GM19193 (cell line): ENCODE measurements around the gene C1orf226.

Experiments used
- POLR2A ChIP-seq: IDR thresholded peaks from 4 replicates; pipeline ENCODE4 v1.6.1; 2011; ENCODE audit not compliant: insufficient read depth, insufficient read length; ENCODE audit errors: extremely low read depth

The C1orf226 gene

DNA sequence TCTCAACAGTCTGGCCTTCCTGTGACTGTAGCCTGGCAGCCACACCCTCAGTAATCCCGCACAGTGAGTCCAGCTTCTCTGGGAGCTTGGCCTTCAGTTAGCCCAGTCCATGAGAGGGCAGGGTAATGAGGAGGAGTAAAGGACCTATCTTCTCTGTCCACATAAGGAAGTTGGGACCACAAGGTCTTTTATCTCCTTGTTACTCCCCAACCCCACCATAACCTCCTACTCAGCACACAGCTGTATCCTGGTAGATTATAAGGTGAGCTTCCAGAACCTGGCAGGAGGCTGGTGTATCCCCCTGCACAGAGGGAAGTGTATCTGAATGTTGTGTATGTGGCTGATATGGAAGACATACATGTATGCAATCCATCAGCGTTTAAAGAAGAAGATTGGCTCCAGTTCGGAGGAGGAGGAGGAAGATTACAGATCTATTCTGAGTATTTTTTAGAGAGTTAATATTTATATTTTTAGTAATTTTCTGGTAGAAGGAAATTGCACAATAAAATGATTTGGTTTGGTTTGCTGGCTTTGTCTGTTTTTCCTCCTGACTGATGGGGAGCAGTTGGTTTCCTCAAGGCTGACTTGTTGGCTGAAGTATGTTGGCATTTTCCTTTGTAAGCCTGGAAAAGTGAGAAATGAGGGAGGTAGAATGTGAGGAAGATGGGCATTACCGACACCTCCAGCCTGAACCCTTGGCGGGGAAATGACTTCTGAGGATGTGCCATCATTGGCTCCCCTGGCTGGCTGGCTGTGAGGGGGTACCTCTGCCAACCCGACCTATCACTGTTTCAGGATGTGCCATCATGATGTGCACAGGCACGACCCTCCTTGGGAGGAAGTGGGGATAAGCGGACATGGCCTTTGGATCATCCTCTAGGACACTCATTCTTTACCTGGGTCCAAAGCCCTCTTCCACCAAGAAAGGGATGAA is 5.0 kb downstream of the C1orf226 start:
- TF ChIP-seq POLR2A: no peak

DNA sequence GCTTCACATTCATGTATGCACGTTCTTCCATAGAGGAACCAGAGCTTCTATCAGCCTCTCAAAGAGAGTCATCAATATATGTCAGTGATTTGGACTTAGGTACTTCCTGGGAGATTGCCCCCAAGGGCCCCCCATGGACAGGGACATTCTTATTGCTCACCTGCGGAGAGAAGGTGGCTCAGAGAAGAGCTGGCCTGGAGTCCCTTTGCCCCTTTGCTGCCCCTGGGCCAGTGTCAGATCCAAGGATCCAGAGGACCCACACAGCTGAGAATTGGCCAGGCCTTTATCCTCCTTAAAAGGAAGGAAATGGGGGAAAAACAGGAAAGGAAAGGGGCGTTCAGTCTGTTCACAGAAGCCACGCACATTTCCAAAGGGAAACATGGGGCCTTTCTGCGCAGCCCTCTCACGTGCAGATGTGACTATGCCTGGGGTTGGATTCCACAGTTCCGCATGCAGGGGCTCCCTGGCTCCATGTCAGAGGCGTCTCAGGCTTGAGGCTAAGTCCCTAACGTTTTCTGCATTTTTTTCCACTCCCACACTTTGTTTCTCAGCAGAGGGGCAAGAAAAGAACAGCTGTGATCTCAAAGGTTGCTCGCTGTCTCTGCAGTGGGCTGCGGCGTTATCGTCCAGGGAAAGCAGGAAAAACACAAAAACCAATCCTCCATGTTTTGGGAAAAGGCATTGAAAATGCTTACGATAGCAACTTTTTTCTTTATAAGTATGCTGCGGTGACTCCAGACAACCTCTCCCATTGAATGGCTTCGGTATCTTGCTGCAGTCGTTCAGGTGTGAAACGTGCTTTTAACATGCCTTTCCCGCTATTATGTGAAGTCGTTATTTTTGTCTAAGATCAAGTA is 5.9 kb downstream of the C1orf226 start:
- TF ChIP-seq POLR2A: no peak

DNA sequence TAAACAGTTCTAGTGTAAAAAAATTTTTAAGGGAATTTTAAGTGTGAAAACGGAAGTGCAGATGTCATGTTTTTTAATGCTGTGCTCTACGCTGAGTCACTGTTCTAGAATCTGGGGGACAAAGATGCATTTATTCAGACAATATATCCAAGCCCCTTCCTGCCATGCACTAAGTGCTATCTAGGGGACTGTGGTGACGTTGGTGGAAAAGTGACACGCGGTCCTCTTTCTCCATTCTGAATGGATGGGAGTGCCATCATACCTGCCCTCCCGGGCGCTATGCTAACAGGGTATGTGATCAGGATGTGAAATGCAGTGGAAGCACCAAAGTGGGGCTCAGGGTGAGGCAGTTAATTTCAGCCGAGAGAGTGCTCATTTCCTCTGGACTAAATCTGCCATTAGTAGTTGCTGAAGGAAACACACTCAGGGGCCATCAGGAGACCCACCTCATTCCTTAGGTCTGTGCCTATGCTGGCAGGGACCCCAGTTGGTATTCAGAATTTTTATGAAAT is 6.6 kb downstream of the C1orf226 start:
- no peak for TF ChIP-seq POLR2A

DNA sequence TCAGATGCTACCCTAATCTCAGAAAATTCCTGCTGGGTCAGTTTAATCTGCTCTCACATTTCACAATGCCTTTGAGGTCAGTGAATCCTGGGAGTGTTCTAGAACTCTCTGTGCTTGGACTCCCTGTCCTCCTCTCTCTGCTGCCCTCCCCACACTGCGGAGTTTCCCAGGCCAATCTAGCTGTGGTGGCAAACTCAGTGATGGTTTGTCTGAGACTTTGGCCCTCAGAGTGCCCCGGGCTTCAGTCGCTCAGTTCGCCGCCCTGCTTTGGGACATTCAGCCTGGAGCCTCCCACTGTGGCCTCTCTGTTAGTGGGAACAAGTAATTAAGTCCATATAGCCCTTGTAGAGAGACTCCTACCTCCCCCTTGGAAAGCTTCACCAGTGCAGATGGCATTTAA is 7.1 kb downstream of the C1orf226 start:
- no peak for TF ChIP-seq POLR2A

DNA sequence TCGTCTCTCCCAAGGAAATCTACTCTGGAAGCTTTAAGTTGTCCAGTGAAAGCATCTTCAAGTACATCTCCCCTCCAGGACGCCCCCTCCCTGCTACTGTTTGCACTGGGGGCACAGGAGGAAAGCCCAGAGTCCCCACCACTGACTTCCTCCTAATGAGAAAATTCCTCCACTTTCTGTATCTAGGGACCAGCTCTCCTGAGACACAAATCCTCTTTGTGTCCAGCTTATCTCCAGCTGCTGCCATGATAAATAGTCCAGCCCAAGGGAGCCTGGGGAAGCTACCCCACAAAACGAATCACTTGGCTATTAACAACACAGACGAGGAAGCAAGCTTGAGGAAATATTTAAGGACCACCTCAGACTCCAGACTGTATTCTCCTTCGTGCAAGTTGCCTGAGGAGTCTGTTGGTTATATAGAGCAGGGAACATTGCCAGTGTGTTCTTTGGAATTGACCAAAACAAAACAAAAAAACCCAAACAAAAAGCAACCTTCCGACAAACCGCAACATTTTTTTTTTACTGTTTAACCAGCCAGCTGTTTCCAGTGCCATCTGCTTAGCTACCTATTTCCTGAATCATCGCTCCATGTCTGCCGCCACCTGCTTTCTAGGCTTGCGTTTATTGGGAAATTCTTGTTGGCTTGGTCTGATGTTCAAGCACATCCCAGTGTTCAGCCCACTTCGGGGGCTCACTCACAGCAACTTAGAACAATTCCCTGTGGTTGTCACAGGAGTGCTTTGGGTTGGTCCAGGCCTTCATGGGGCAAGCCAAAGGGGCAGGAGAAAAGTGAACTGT is 7.7 kb downstream of the C1orf226 start:
- no peak for TF ChIP-seq POLR2A

DNA sequence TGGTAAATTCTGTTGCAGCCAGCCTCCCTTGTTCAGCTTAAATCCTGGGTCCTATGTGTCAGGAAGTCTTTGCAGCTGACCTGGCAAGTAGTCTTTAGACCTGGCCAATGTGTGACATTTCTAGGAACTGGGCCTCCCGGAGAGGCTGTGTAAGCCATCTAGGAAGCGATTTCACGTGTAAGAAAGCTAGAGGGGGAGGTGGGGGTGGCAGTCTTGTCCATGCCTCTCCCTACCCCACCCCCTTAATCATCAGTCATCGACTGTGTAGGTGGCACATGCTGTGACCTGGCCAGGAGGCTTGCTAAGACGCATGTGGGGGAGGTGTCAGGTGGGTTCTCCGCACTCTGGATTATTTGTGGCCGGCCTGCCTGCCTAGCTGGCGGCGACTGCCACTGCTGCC is 8.4 kb downstream of the C1orf226 start:
- TF ChIP-seq POLR2A: no peak

DNA sequence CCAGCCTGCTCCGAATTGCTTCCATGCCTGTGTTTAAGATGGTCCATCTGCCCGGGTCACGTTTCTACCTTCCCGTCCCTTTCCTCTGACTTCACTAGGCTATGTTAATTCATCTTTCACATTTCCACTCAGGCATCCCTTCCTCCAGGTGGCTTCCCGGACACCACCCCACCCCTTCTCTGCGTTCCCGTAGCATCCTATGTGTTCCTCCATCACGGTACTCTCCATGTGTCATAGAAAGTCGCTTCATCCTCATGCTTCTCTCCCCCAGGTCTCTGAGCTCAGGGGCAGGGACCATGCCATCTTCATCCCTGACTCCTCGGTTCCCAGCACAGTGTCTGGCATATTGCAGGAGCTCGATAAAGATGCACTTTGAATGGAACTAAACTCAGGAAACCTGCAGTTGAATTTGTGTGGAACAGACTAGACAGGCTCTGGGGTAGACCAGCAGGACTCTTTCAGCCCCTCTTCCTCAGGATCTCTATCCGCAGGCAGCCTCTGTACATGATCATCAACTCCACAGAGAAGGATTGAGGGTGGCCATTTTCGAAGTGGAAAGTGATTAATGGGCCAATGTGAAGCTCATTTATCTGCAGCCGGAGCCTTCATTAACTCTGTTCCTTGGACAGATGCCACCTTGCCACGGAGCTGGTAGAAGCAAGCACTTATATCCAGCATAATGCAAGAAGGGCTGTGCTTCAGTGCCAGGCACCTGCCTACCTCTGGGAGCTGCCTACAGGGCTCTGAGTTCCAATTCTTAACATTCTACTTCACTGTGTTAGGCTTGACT is 9.1 kb downstream of the C1orf226 start:
- TF ChIP-seq POLR2A: no peak

DNA sequence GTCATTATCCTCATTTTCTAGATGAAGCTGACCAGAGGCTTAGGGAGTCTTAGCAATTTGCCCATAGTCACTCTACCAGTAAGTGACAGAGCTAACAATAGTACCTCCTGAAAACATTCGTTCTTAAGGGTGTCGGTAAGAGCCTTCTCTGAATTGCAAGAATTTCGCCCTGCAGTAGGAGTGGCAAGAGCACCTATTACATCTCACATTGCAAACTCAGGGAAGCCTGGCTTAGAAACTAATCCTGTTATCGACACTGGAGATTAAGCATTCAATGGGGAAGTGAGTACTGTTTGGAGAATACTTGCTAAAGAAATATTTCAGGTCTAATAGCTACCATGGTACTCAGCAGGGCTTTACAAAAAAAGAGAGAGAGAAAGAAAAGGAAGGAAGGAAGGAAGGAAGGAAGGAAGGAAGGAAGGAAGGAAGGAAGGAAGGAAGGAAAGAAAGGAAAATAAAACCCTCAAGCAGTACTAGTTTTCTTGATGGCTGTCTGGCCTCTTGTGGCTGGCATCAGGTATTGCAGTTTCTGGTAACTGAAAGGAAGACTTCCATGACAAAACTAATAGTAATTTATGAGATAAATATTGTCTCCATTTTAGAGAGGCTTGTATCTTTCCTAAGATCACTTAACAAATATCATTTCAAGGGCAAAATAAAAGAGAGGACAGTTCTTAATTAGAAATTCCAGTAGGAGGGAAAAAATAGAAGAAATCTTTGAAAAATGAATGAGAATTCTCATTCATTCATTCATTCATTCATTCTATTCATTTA is 10.4 kb downstream of the C1orf226 start:
- no peak for TF ChIP-seq POLR2A

DNA sequence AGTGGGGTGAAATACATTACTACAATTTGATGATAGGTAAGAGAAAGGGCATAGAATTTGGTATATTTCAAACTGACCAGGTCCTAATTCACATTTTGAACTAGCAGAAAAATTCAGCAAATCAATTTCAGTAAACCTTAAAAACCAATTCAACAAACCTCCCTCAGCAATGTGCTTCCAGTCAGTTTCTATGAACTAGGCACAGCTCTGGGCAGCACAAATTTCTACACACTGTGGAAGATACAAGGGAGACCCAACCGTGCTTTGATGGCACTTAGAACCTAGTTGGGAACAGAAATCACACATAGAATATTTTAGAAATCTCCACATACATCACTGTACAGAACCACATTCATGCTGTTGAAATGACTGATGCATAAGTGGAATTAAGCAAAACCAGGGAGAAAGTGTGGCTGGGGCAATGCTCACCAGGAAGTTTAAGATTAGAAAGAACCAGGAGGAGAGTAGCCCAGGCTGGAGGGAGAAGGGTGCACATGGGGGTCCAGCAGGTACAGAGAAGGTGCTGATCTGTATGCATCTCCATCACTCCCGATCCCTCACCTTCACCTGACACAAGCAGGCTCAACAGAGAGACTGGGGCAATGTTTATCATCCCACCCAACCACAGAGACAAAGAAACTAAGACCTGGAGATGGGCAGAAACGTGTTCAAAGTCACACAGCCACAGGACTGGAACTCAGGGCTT is 14.8 kb downstream of the C1orf226 start:
- no peak for TF ChIP-seq POLR2A

DNA sequence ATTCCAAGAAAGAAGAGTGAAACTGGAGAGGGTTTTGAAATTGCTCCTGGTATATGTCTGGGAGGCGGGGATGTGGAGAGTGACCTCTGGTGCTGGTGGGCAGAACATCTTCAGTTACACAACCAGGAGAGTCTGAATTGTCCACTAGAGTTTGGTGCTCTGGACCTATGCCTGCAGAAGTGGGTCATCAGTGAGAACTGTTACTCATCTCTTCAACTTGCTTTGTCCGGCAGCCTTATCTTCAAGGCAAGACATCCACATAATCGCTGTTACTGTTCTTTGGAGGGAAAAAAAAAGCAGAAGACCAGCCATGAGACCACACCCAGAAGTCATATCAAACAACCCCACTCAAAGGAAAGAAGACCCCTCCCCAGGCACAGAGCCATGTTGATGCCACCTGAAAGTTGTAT is 15.5 kb downstream of the C1orf226 start:
- no peak for TF ChIP-seq POLR2A

DNA sequence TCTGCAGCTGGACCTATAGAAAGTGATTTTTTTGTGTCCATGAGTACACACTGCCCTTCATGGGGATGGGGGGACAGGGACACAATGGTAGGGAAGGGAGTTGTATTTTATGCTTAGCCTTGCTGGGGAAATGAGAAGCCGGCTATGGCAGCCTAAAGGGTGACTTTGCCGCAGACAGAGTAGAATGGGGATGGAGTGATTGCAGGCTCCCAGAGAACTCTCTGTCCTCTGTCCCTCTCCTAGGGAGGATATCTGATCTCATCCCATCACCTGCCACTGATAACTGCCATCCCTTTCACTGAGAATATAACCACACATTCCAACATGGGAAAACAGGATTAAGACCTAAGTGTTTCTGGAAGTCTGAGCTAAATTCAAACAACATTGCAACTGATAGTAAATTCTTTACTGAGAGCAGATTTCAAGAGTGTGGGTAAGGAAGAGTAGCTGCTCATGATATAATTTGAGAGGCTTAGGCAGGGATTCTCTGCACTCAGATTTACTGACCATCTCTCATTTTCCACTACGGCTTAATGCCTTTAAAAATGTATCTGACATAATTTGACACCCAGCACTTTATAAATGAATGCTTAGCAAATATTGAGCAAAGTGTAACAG is 16.5 kb downstream of the C1orf226 start:
- TF ChIP-seq POLR2A: no peak

DNA sequence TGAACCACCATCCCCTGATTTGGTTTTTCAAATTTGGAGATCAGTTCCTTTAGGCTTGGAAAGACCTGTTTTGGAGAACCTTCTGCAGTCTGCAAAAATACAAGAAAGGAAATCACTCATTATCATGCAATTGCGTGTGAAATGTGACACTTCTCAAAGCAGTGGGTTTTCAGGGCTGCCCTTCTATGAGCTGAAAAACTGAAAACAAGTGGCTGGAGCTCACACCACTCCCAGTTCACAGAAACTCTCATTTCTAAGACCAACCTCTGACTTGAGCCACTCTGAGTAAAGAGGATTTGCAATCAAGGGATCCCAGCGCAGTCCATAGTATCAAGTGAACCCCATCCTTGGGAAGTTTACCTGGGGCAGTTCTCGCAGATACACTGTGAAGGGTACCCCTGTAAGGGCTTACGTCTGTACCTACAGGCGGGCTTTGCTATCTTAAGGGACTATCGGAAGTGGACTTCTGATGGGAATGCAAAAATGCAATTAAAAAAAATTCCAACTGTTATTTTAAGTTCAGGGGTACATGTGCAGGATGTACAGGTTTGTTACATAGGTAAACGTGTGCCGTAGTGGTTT is 17.6 kb downstream of the C1orf226 start:
- TF ChIP-seq POLR2A: no peak
